HEK293 (cell line): ENCODE results near the gene PRUNE2.

Experiments used
- CTCF ChIP-seq: fragments of 450-650 bp; formaldehyde crosslinking; IDR thresholded peaks from 2 replicates; pipeline ENCODE4 v1.5.1; 2016; ENCODE audit warnings: missing biosample characterization, missing genetic modification characterization
- KLF10 ChIP-seq: fragments of 450-650 bp; IDR thresholded peaks from 2 replicates; pipeline ENCODE4 v1.5.1; 2018; ENCODE audit warnings: missing biosample characterization, mild to moderate bottlenecking, missing genetic modification characterization
- SP3 ChIP-seq: fragments of 450-650 bp; formaldehyde crosslinking; IDR thresholded peaks from 2 replicates; pipeline ENCODE4 v1.5.1; 2016; ENCODE audit warnings: missing biosample characterization, missing genetic modification characterization
- YY1 ChIP-seq: fragments of 450-650 bp; formaldehyde crosslinking; IDR thresholded peaks from 2 replicates; pipeline ENCODE4 v1.5.1; 2018; ENCODE audit warnings: missing biosample characterization, missing genetic modification characterization
- ZBTB21 ChIP-seq: fragments of 450-650 bp; formaldehyde crosslinking; IDR thresholded peaks from 2 replicates; pipeline ENCODE4 v1.5.1; 2017; ENCODE audit warnings: missing biosample characterization, missing genetic modification characterization
- ZSCAN18 ChIP-seq: fragments of 450-650 bp; formaldehyde crosslinking; IDR thresholded peaks from 2 replicates; pipeline ENCODE4 v1.5.1; 2016; ENCODE audit warnings: missing biosample characterization, missing genetic modification characterization
- ZSCAN5A ChIP-seq: fragments of 450-650 bp; formaldehyde crosslinking; IDR thresholded peaks from 2 replicates; pipeline ENCODE4 v1.5.1; 2016; ENCODE audit warnings: missing biosample characterization, missing genetic modification characterization
- TF ChIP-seq, protein P1 (sequence below): fragments of 450-650 bp; formaldehyde crosslinking; IDR thresholded peaks from 2 replicates; pipeline ENCODE4 v1.5.1; 2016; ENCODE audit warnings: missing biosample characterization, missing genetic modification characterization
- TF ChIP-seq, protein P2 (sequence below): fragments of 450-650 bp; formaldehyde crosslinking; conservative IDR thresholded peaks from 2 replicates; pipeline ENCODE4 v1.5.1; 2016; ENCODE audit warnings: low read depth, missing biosample characterization, missing genetic modification characterization
- TF ChIP-seq, protein P3 (sequence below): fragments of 450-650 bp; formaldehyde crosslinking; IDR thresholded peaks from 2 replicates; pipeline ENCODE4 v1.5.1; 2016; ENCODE audit warnings: missing biosample characterization, missing genetic modification characterization

GRCh38 chr9:76655971-76656370, 249.9 kb downstream of the PRUNE2 start:
- TF ChIP-seq, protein P1, sequence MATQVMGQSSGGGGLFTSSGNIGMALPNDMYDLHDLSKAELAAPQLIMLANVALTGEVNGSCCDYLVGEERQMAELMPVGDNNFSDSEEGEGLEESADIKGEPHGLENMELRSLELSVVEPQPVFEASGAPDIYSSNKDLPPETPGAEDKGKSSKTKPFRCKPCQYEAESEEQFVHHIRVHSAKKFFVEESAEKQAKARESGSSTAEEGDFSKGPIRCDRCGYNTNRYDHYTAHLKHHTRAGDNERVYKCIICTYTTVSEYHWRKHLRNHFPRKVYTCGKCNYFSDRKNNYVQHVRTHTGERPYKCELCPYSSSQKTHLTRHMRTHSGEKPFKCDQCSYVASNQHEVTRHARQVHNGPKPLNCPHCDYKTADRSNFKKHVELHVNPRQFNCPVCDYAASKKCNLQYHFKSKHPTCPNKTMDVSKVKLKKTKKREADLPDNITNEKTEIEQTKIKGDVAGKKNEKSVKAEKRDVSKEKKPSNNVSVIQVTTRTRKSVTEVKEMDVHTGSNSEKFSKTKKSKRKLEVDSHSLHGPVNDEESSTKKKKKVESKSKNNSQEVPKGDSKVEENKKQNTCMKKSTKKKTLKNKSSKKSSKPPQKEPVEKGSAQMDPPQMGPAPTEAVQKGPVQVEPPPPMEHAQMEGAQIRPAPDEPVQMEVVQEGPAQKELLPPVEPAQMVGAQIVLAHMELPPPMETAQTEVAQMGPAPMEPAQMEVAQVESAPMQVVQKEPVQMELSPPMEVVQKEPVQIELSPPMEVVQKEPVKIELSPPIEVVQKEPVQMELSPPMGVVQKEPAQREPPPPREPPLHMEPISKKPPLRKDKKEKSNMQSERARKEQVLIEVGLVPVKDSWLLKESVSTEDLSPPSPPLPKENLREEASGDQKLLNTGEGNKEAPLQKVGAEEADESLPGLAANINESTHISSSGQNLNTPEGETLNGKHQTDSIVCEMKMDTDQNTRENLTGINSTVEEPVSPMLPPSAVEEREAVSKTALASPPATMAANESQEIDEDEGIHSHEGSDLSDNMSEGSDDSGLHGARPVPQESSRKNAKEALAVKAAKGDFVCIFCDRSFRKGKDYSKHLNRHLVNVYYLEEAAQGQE (tag by site-specific recombination): no peak
- TF ChIP-seq YY1 (tag by site-specific recombination) (no peak), ZBTB21 (no peak), CTCF (tag by site-specific recombination) (no peak), ZSCAN5A (tag by site-specific recombination) (no peak), ZSCAN18 (tag by site-specific recombination) (no peak), SP3 (tag by site-specific recombination) (no peak), KLF10 (tag by site-specific recombination) (no peak)
- TF ChIP-seq, protein P2, sequence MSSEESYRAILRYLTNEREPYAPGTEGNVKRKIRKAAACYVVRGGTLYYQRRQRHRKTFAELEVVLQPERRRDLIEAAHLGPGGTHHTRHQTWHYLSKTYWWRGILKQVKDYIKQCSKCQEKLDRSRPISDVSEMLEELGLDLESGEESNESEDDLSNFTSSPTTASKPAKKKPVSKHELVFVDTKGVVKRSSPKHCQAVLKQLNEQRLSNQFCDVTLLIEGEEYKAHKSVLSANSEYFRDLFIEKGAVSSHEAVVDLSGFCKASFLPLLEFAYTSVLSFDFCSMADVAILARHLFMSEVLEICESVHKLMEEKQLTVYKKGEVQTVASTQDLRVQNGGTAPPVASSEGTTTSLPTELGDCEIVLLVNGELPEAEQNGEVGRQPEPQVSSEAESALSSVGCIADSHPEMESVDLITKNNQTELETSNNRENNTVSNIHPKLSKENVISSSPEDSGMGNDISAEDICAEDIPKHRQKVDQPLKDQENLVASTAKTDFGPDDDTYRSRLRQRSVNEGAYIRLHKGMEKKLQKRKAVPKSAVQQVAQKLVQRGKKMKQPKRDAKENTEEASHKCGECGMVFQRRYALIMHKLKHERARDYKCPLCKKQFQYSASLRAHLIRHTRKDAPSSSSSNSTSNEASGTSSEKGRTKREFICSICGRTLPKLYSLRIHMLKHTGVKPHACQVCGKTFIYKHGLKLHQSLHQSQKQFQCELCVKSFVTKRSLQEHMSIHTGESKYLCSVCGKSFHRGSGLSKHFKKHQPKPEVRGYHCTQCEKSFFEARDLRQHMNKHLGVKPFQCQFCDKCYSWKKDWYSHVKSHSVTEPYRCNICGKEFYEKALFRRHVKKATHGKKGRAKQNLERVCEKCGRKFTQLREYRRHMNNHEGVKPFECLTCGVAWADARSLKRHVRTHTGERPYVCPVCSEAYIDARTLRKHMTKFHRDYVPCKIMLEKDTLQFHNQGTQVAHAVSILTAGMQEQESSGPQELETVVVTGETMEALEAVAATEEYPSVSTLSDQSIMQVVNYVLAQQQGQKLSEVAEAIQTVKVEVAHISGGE (tag by site-specific recombination): no peak
- TF ChIP-seq, protein P3, sequence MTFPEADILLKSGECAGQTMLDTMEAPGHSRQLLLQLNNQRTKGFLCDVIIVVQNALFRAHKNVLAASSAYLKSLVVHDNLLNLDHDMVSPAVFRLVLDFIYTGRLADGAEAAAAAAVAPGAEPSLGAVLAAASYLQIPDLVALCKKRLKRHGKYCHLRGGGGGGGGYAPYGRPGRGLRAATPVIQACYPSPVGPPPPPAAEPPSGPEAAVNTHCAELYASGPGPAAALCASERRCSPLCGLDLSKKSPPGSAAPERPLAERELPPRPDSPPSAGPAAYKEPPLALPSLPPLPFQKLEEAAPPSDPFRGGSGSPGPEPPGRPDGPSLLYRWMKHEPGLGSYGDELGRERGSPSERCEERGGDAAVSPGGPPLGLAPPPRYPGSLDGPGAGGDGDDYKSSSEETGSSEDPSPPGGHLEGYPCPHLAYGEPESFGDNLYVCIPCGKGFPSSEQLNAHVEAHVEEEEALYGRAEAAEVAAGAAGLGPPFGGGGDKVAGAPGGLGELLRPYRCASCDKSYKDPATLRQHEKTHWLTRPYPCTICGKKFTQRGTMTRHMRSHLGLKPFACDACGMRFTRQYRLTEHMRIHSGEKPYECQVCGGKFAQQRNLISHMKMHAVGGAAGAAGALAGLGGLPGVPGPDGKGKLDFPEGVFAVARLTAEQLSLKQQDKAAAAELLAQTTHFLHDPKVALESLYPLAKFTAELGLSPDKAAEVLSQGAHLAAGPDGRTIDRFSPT (tag by site-specific recombination): no peak
